Stimulated activated CD4-positive, alpha-beta T cell treated with anti-CD3 and anti-CD28 coated beads, TNF-alpha, amount 100 ng/mL, for 48 hours (primary cell): ENCODE measurements around the gene PDCD5.
A peak's percentile ranks its signal among the peaks of the same experiment; 100 is the strongest.
"Not testable (repeated sequence)": the region's sequence is repeated elsewhere in the genome, so short reads cannot be mapped to it uniquely, and the experiment has no call there.

Source experiments
- DNase-seq, 3 donors: peaks; one replicate each; pipeline ENCODE4 v3.0.0-alpha.2; 2020; ENCODE audit warnings: low read depth in 3 of 3

Gene PDCD5, protein sequence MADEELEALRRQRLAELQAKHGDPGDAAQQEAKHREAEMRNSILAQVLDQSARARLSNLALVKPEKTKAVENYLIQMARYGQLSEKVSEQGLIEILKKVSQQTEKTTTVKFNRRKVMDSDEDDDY

DNA sequence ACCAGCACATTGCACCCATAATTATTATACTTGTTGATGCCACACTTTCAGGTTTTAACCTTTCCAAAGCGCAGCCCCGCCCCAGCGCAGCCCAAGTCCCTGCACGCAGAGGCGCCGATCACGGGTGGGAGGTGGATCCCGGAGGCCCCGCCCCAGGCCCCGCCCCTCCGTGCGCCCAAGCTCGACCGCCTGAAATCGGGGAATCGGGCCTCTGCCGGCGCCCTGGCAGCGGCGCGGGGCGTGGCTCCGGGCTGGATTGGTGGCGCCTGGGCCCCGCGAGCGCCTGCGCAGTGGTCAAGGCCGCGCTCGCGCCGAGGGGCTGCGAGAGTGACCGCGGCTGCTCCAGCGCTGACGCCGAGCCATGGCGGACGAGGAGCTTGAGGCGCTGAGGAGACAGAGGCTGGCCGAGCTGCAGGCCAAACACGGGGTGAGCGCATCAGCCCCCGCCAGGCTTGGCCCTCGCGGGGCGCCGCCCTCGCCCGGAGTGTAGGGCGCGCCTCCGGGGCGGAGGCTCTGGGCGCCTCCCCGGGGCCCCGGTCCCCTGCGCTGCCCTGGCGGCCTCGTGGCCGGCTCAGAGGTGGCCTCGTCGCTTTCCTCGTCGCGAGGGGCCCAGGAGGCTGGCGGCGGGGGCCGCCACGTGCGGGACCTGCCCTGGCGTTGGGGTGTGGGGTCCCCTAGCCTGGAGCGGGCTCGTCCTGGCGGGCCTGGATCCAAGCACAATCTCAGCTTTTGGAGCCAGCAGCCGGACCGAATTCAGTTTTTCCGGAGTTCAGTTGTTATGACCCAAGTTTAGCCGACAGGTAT lies at the start of gene PDCD5:
Gene PDCD5 (plus strand): TSS at position 290 of the 804 bp plus-strand sequence. CDS start 72 bp downstream, at position 362.
- DNase-seq, result peak; percentile 94 to 96 (median 94)

DNA sequence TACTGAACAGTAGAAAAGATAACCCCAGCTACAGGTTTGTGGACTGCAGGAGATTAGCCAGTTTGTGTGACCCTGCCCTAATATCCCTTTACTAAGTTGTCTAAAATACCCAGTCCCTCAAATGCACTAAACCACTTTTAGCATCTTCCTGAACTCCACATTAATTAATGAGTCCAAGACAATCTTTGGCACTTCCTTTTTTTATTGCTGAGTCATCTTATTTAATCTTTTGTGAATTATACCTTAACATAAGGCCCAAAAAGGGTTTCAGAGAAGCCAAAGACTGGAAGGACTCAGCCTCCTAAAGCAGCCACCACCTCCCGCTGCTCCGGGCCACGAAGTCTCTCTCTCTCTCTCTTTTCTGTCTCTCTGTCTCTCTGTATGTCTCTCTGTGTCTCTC lies 48.8 kb upstream of the PDCD5 start:
- no peak for DNase-seq

GRCh38 chr19:32537580-32537979 lies 43.4 kb upstream of the PDCD5 start:
- no peak for DNase-seq

- DNase-seq, result no peak
Measured at GRCh38 chr19:32539240-32539916, 41.6 kb upstream of the PDCD5 start.

- no peak for DNase-seq
Measured at GRCh38 chr19:32540621-32541020, 40.4 kb upstream of the PDCD5 start.

DNA sequence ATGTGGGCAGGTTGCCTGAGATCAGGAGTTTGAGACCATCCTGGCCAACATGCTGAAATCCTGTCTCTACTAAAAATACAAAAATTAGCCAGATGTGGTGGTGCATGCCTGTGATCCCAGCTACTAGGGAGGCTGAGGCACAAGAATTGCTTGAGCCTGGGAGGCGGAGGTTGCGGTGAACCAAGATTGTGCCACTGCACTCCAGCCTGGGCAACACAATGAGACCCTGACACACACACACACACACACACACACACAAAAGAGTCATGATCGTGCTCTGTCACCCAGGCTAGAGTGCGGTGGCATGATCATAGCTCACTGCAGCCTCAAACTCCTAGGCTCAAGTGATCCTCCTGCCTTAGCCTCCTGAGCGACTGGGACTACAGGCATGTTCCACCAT lies 39.6 kb upstream of the PDCD5 start:
- not testable (repeated sequence) for DNase-seq

DNA sequence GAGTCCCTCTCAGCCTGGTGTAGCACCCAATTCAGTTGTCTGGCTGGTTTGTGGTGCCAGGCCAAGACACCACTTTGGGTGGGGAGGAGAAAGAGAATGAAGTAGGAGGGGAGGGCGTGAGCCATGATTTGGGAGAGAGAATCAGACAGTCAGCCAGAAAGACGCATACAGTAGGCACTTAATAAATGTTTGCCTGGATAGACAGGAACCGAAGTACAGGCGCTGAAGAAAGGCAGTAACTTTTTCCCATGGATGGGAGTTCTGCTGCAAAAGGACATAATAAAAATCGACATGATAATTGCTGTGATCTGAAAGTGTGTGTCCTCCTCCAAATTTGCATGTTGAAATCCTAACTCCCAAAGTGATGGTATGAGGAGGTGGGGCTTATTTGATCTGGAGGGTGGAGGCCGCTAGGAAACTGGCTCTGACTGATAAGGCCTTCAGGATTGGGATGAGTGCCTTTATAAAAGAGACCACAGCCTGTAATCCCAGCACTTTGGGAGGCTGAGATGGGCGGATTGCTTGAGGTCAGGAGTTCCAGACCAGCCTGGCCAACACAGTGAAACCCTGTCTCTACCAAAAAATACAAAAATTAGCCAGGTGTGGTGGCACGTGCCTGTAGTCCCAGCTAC lies 38.4 kb upstream of the PDCD5 start:
- DNase-seq, result no peak

GRCh38 chr19:32543115-32543900 lies 37.7 kb upstream of the PDCD5 start:
- DNase-seq, result no peak

- DNase-seq, result no peak
Measured at GRCh38 chr19:32544917-32545316, 36.1 kb upstream of the PDCD5 start.

DNA sequence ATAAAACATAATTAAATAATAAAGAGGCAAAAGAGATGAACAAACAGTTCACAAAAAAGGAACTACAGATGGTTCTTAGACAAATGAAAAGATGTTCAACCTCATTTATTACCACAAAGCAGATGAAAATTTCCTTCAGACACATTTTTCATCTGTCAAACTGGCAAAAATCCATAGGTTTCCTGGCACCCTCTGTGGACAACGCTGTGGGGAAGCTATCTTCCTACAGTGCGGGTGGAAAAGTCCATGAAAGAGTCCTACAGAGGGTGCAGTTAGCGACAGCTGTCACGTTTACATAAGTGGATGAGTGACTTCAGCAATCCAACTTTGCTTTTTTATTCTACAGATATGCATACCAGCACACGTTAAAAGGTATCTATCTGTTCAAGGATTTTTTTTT lies 30.3 kb upstream of the PDCD5 start:
- DNase-seq, result no peak

- no peak for DNase-seq
Measured at GRCh38 chr19:32555786-32556185, 25.2 kb upstream of the PDCD5 start.

DNA sequence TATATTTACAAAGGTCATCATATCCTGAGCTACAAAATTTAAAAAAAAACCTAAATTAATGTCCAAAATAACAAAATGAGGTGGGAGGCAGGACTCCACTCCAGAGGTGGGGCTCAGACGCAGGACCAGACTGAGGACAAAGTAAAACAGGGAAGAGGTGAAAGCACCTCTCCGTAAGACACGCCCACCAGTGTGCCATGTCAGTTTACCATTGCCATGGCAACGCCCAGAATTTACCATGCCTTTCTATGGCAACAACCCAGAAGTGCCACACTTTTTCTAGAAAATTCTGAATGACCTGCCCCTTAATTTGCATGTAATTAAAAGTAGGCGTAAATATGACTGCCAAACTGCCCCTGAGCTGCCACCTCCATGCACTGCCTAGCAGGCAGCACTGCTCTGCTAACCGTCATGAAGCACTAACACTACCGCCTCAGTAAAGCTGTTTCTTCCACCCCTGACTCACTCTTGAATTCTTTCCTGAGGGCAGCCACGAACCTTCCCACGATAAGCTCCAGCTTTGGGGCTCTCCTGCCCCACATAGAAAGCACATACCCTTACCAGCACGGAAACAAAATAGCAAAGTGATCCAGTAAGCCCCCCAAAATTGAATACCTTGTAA lies 22.3 kb upstream of the PDCD5 start:
- DNase-seq, result no peak

GRCh38 chr19:32563761-32564160 lies 17.2 kb upstream of the PDCD5 start:
- DNase-seq, result no peak

DNA sequence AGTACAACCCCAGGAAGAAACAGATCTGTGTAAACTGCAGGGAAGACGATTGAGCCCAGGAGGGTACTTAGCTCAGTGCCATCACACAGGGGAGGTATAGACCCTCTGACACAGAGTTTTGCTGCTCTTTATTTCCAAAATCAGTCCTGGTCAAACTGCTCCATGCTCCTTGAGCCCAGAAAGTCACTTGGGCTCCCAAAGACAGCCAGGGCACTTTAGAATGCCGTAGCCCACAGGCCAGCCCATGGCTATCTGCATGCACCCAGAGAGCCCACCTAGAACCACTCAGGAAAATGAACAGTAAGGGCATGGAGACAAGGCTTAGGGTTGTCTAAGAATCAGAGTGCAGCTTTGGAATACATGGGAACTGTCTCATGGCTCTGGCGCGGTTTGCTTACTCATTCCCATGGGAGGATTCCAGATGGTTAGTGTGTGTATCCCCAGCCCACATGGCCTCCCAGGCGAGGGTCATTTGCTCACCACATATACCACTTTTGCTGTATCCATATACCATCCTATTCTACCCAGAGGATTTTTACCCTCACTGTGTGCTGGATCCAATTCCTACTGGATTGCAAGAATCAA lies 14.7 kb upstream of the PDCD5 start:
- DNase-seq, result no peak

DNA sequence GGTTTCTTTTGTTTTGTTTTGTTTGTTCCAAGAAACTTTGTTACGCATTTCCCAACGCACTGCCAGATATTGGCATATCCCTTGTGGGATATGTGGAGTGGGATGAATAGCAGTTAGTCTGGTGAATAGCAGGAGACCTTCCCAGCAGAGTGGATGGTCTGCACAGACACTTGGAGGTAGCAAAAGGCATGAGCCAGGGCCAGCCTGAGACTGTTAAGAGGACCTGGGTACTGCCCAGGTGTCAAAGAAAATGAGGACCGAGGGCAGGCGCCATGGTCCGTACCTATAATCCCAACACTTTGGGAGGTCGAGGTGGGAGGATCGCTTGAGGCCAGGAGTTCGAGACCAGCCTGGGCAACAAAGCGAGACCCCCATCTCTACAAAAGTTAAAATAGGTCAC lies 13.5 kb upstream of the PDCD5 start:
- DNase-seq, result no peak

GRCh38 chr19:32570081-32570785 lies 10.8 kb upstream of the PDCD5 start:
- DNase-seq, result peak in 1 of 3 donors; percentile 29

DNA sequence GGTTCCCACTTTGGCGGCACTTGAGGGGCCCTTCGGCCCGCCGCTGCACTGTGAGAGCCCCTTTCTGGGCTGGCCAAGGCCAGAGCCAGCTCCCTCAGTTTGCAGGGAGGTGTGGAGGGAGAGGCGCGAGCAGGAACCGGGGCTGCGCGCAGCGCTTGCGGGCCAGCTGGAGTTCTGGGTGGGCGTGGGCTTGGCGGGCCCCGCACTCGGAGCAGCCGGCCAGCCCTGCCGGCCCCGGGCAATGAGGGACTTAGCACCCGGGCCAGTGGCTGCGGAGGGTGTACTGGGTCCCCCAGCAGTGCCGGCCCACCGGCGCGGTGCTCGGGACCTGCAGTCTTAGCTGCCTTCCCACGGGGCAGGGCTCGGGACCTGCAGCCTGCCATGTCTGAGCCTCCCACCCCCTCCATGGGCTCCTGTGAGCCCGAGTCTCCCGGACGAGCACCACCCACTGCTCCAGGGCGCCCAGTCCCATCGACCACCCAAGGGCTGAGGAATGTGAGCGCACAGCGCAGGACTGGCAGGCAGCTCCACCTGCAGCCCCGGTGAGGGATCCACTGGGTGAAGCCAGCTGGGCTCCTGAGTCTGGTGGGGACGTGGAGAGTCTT lies 9.4 kb upstream of the PDCD5 start:
- DNase-seq, result not testable (repeated sequence)

- DNase-seq, result not testable (repeated sequence)
Measured at GRCh38 chr19:32572700-32573491, 8.1 kb upstream of the PDCD5 start.

GRCh38 chr19:32573492-32573794 lies 7.5 kb upstream of the PDCD5 start:
- DNase-seq, result no peak
